ENCODE results near the gene COPS9. TPM values are rescaled to one million over a fixed set of nuclear protein-coding genes. Genes with fewer than 3 reads are reported as not detected.

COPS9 gene
- total and polyA plus RNA-seq, 8 donors: 62.4 to 146 (median 90.9) TPM

DNA sequence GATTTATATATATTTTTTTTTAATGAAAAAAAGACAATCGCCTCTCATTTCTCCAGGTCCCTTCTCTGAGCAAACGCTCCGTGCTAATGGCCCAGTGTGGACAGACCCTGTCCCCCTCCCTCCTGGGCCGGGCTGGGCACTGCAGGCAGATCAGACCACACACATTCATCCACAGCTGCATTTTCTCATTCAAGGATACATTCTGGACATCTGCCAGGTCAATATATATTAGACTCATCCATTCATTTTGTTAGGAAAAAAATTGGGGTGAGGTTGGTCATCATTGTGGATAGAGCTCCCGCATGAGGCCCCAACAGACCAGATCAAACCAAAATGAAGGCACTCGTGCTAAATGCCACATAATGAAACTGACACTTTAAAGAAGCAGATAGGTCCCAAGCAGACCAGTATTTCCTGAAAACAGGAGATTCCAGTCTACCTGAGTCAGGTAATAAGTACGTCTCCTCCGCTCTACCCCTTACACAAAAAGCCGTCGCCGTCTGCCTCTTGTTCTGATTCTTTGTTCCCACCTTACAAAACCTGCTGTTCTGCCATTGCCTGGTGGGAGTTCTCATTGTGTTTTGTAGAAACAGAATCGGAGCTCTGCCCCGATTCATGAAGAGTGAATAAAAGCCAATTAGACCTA is 19.8 kb upstream of the COPS9 start:
- Histone ChIP-seq H3K27ac (no peak overlapping the region), H3K4me1 (no peaks in the 10 kb centered on the region), H3K27me3 (peaks cover 0 to 30% of the 10 kb centered on the region in 2 donors), H3K36me3 (no peaks in the 10 kb centered on the region), H3K9me3 (no peaks in the 10 kb centered on the region), H3K4me3 (no peak overlapping the region)
- intact Hi-C loops (cut with DNase I): no loop called here
- DNase-seq (peak in 1 of 4 donors; percentile 37), ATAC-seq (no peak)
- TF ChIP-seq, protein P1, sequence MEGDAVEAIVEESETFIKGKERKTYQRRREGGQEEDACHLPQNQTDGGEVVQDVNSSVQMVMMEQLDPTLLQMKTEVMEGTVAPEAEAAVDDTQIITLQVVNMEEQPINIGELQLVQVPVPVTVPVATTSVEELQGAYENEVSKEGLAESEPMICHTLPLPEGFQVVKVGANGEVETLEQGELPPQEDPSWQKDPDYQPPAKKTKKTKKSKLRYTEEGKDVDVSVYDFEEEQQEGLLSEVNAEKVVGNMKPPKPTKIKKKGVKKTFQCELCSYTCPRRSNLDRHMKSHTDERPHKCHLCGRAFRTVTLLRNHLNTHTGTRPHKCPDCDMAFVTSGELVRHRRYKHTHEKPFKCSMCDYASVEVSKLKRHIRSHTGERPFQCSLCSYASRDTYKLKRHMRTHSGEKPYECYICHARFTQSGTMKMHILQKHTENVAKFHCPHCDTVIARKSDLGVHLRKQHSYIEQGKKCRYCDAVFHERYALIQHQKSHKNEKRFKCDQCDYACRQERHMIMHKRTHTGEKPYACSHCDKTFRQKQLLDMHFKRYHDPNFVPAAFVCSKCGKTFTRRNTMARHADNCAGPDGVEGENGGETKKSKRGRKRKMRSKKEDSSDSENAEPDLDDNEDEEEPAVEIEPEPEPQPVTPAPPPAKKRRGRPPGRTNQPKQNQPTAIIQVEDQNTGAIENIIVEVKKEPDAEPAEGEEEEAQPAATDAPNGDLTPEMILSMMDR (IDR thresholded peaks at IDR 0.05): no peak

DNA sequence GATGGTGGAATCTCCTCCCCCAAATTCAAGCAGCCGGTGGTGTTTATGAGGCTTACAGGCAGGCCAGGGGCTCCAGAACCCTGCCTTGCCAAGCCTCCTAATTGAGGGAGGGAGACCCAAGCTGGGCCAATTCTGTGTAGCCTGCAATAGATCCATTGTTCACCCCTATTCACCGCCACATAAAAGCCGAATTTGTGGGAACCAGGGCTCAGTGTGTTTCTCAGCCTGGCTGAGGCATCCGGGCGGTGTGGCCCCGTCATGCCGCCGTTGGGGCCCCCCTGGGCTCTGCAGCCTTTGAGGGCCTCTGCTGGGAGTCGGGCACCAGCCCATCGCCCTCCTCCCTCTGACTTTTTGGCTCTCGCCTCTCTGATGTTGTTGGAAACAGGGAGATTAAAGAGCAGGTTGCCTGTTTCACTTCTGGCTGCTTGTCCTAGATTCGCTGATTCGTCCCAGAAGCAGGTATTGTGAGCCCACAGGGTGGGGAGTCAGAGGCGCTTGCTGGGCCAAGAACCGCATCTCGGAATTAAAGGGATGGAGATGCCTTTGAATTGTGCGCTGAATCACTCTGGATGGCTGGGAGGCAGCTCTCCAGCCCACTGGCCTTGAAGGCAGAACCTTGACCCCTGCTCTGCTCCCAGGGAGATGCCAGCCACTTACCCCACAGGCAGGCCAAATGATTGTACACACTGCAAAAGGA is 19.1 kb upstream of the COPS9 start:
- Histone ChIP-seq H3K9me3 (no peaks in the 10 kb centered on the region), H3K4me3 (no peak overlapping the region), H3K4me1 (no peaks in the 10 kb centered on the region), H3K27me3 (peaks cover 0 to 35% of the 10 kb centered on the region in 2 donors), H3K36me3 (no peaks in the 10 kb centered on the region), H3K27ac (no peak overlapping the region)
- intact Hi-C loops (cut with DNase I): no loop called here
- TF ChIP-seq, protein P1 (IDR thresholded peaks at IDR 0.05): no peak
- ATAC-seq (no peak), DNase-seq (peak in 1 of 4 donors; percentile 43)

DNA sequence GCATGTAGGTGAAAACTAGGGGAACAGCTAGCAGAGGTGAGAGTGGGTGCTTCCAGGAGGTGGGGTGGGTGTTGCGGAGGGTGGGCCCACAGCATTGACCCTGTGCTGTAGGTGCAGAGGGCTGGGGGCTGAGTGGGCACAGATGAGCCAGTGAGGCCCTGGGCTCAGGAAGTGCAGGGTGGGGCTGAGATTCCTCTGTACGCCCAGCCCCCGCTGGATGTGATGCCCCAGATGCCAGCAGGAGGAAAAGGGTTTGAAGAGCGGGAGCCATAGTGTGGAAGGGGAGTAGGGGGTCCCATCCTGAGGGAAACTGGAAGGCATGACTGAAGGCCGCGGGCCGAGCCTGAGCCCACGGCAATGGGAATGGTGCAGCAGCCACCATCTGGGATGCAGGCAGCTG is 18.5 kb upstream of the COPS9 start:
- intact Hi-C loops (cut with DNase I): no loop called here
- DNase-seq: peak in 1 of 4 donors; percentile 33
- H3K27ac ChIP-seq: no peak overlapping the region
- no peaks in the 10 kb centered on the region for H3K9me3 ChIP-seq
- H3K4me3 ChIP-seq: no peak overlapping the region
- no peaks in the 10 kb centered on the region for H3K36me3 ChIP-seq
- TF ChIP-seq, protein P1 (IDR thresholded peaks at IDR 0.05): no peak
- H3K4me1 ChIP-seq: no peaks in the 10 kb centered on the region
- no peak for ATAC-seq
- peaks cover 0 to 41% of the 10 kb centered on the region in 2 donors for H3K27me3 ChIP-seq

DNA sequence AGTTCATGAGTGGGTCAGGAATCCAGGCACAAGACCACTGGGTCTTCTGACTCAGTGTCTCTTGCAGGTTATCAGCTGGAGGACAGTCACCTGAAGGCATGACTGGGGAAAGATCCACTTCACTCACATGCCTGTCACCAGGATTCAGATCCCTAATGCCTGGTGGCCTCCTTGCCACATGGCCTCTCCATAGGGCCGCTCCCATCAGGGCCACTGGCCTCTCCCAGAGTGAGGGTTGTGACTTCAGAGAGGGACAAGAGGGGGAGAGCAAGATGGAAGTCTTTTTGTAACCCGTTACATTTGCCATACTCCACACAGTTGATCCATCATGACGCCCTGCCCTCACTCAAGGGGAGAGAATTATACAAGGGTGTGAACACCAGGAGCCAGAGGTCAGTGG is 17.3 kb upstream of the COPS9 start:
- no peaks in the 10 kb centered on the region for H3K36me3 ChIP-seq
- H3K4me1 ChIP-seq: no peaks in the 10 kb centered on the region
- intact Hi-C loops (cut with DNase I): no loop called here
- TF ChIP-seq, protein P1 (IDR thresholded peaks at IDR 0.05): no peak
- no peak for DNase-seq
- no peaks in the 10 kb centered on the region for H3K9me3 ChIP-seq
- H3K27ac ChIP-seq: no peak overlapping the region
- peaks cover 0 to 53% of the 10 kb centered on the region in 2 donors for H3K27me3 ChIP-seq
- no peak for ATAC-seq
- no peak overlapping the region for H3K4me3 ChIP-seq

DNA sequence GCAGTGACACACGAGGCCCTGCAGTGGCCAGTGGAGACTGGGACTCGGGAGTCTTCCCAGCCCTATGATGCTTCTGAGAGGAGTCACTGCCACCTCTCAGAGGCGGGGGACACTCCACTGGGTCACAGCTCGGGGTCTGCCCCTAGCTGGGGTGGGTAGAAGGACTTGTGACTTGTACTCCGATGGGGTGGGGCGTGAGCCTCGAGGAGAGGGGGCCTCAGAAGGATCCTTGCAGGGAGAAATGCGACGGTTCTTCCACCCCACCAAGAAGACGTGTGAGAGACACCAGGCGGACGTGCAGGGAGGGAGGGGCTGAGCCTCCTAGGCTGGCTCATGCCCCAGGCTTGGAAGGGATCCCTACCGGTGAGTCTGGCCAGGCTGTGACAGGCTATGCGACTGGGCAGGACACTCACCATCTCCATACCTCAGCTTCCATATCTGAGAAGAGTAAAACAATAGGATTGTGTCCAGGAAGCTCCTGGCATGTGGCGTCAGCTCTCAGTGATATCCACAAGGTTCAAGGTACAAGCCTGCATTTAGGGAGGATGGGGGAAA is 15.4 kb upstream of the COPS9 start:
- H3K27ac ChIP-seq: no peak overlapping the region

More for the DNA sequence above, 15.4 kb upstream of the COPS9 start:
- intact Hi-C loops (cut with DNase I): no loop called here
- Histone ChIP-seq H3K9me3 (no peaks in the 10 kb centered on the region), H3K4me1 (no peaks in the 10 kb centered on the region), H3K36me3 (no peaks in the 10 kb centered on the region), H3K4me3 (no peak overlapping the region), H3K27me3 (peaks cover 0 to 55% of the 10 kb centered on the region in 2 donors)
- TF ChIP-seq, protein P1 (IDR thresholded peaks at IDR 0.05): no peak
- DNase-seq (peak in 1 of 4 donors; percentile 54), ATAC-seq (no peak)

All from left lung (tissue), 10 donors.